Stimulated activated CD8-positive, alpha-beta memory T cell treated with anti-CD3 and anti-CD28 coated beads, Interleukin-4, amount 100 ng/mL, for 48 hours (primary cell): Measurements from ENCODE around the gene FAT2.

Source experiments
- DNase-seq: peaks from one replicate; pipeline ENCODE4 v3.0.0-alpha.2; 2020

The FAT2 gene

GRCh38 chr5:151591144-151591819 is at the start of gene FAT2:
Gene FAT2, minus strand, starts transcription at chr5:151591331. Its CDS starts 22,400 bp downstream, at chr5:151568931.
- DNase-seq = no peak

- DNase-seq = no peak
Observed at GRCh38 chr5:151638619-151639018, 47.5 kb upstream of the FAT2 start.

- DNase-seq = no peak
Observed at GRCh38 chr5:151637676-151638075, 46.5 kb upstream of the FAT2 start.

GRCh38 chr5:151633892-151634291 is 42.8 kb upstream of the FAT2 start:
- DNase-seq = no peak

- DNase-seq = no peak
Observed at GRCh38 chr5:151632941-151633340, 41.8 kb upstream of the FAT2 start.

GRCh38 chr5:151632524-151632923 is 41.4 kb upstream of the FAT2 start:
- DNase-seq = no peak

GRCh38 chr5:151631941-151632340 is 40.8 kb upstream of the FAT2 start:
- DNase-seq = no peak

GRCh38 chr5:151630088-151630487 is 39.0 kb upstream of the FAT2 start:
- no peak for DNase-seq

- DNase-seq = no peak
Observed at GRCh38 chr5:151628112-151628823, 37.1 kb upstream of the FAT2 start.

GRCh38 chr5:151627650-151628049 is 36.5 kb upstream of the FAT2 start:
- no peak for DNase-seq

GRCh38 chr5:151625285-151625684 is 34.2 kb upstream of the FAT2 start:
- no peak for DNase-seq

- DNase-seq = no peak
Observed at GRCh38 chr5:151624476-151624875, 33.3 kb upstream of the FAT2 start.

- DNase-seq = no peak
Observed at GRCh38 chr5:151622367-151623088, 31.4 kb upstream of the FAT2 start.

GRCh38 chr5:151620461-151620840 is 29.3 kb upstream of the FAT2 start:
- DNase-seq = no peak

GRCh38 chr5:151619812-151620460 is 28.8 kb upstream of the FAT2 start:
- DNase-seq = no peak

GRCh38 chr5:151618907-151619306 is 27.8 kb upstream of the FAT2 start:
- DNase-seq = no peak

GRCh38 chr5:151617841-151618710 is 26.9 kb upstream of the FAT2 start:
- DNase-seq = no peak

- DNase-seq = no peak
Observed at GRCh38 chr5:151617383-151617840, 26.3 kb upstream of the FAT2 start.

GRCh38 chr5:151615431-151615830 is 24.3 kb upstream of the FAT2 start:
- peak; percentile 49 for DNase-seq

GRCh38 chr5:151614565-151614964 is 23.4 kb upstream of the FAT2 start:
- DNase-seq = no peak

- peak; percentile 56 for DNase-seq
Observed at GRCh38 chr5:151612689-151613427, 21.7 kb upstream of the FAT2 start.
